Activated naive CD4-positive, alpha-beta T cell treated with Interleukin-2 at 50 U/mL for 16 hours (primary cell): ENCODE results near the gene MAD1L1.
A peak's percentile ranks its signal among the peaks of the same experiment; 100 is the strongest.

Source experiments
- DNase-seq: peaks from one replicate; pipeline ENCODE4 v3.0.0-alpha.2; 2020

MAD1L1 gene

DNA sequence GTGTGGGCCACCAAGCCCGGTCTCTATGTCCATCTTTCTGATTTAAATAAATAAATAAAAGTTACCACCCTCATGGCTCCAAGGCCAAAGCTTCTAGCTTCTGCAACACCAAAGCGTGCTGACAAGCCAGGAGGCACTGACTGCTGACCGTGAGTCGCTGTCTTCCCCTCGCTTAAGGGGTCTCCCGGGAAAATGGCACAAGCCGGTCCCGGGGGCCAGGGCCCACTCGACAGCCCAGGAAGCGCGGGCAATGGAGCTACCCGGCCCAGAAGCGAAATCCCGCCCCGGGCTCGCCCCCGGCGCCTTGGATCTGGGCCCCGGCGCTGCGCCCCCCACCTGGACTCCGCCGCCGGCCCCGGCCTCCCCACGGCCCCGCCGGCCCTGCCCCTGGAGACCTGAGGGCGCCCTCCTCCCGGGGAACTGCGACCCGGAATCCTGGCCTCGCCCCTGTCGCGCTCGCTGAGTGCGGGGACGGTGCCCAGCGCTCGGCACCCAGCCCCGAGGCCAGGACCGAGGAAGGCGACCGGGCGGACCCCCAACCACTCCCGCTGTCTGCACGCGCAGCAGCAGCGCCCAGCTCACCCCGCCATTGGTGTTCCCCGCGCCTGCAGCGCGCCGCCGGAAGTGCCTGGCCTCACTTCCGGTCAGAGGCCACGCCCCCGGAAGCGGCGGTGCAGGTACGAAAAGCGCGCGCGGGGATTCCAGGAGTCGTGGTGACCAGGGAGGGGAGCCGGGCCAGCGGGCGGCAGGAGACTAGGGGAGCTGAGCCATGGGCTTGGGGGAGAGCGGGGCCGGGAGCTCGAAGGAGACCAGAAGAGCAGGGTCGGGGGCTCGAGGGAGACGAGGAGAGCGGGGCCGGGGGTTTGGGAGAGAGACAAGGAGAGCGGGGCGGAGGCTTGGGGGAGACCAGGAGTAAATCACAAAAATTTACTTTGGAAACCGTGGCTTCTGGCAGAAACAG, 9.1 kb upstream of the MAD1L1 start, which contains the start of the genes MRM2 and NUDT1:
MRM2 (minus strand) TSS at position 626 of the 961 bp plus-strand sequence; CDS start at position 590, 36 bp downstream.
NUDT1 (plus strand) TSS at position 647 of the 961 bp plus-strand sequence. CDS start 2,349 bp downstream, outside the sequence.
- peak; percentile 75 for DNase-seq

DNA sequence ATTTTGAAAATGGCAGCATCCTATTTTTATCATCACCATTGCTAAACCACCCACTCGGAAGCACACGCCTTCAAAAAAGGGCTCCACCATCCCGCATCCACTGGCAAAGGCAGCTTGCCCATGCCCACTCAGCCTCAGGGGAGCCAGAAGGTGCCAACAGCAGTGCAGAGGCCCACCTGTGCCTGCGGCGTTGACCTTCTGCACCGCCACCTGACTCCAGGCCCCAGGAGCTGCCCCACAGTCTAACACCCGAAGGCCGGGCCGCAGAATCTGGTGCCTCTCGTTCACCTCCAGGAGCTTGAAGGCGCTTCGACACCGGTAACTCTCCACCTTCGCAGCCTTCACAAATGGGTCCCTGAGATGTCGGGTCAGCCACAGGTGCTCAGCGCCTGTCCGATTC, 6.5 kb upstream of the MAD1L1 start:
- DNase-seq: no peak

DNA sequence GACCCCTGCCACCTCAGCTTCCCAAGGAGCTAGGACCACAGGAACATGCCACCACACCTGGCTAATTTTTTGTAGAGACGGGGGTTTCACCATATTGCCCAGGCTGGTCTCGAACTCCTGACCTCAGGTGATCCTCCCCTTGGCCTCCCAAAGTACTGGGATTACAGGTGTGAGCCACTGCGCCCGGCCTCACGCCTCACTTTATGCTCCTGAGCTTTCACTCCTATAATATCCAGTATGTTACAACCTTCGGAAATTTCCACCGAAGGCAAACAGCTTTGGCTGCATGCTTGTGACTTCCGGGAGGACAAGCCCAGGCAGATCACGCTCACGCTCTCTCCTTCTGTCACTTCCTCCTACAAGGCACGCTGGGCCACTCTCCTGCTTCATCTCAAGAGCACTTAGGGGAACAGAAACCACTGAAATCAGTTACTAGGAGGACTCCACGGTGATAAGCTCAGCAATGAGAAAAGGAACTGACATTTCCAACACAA, 4.4 kb upstream of the MAD1L1 start:
- DNase-seq: no peak

DNA sequence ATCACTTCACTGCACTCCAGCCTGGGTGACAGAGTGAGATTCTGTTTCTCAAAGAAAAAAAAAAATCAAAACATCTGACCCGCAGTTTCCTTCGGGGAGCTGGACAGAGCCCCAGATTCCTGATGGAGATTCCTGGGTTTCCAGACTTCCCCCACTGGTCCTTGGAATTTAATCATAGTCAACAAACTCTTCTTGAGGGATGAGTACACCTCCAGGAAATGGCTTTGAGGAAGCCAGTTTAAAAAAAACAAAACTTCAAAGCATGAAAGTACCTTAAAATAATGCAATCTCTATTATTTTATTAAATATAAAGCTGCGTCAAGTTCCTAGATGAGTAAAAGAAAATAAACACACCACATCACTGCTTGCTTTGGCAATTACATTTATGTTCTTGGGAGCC, 1.2 kb upstream of the MAD1L1 start:
- DNase-seq: no peak

DNA sequence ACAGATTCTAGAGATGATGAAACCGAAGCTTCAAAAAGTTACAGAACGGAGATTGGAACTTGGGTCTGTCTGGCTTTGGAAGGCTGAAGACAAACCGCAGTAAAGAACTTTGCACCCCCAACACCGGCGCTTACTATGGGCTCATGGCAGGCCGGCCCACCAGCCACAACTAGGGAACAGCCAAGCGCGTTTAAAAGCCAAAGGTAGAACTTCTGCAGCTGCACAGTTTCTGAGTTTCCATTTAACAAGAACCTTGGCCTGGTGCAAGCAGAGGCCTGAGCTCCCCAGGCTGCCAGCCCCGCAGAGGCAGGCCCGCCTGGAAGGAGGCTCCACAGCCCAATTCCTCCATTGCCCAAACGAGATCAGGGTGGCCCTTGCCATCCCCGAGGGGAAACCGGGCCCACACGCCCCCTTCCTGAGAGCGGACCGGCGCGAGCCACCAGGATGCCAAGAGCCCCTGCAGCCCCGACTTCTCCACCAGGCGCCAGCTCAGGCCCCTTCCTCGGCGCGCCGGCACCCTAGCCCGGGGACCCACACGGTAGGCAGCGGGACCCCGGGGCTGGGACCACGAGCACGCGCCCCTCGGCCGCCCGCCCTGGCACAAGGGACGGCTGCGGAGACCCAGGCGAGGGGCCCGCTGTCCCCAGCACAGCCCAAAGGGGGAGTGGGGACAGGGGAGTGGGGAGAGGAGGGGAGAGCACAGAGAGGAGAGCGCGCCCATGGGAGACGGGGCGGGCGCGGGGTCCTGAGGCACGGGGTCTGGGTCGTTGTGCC, 566 bp downstream of the MAD1L1 start:
- peak; percentile 26 for DNase-seq

DNA sequence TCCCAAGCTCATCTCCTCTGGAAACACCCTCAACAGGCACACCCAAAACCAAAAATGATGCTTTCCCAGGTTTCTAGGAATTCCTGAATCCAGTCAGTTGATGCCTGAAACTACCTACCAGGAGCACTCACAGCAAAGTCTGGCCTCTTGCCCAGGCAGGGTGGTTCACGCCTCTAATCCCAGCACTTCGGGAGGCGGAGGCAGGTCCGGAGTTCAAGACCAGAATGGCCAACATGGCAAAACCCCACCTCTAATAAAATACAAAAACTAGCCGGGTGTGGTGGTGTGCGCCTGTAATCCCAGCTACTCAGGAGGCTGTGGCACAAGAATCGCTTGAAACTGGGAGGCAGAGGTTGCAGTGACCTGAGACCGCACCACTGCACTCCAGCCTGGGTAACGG, 1.9 kb downstream of the MAD1L1 start:
- no peak for DNase-seq

DNA sequence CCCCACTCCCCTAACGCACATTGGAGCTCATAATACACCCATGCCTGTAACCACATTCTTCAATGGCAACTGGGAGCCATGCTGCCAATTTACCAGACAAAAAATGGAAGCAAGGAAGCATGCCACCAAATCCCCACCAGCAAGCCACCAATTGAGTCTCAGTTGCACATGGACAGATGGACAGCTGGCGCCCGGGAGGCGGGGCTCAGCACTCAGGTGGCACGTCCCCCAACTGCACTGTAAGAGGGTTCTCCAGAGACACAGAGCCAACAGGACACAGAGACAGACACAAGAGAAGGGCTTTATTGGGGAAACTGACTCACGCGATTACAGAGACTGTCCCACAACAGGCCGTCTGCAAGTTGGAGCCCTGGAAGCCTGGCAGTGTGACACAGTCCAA, 2.5 kb downstream of the MAD1L1 start:
- no peak for DNase-seq

DNA sequence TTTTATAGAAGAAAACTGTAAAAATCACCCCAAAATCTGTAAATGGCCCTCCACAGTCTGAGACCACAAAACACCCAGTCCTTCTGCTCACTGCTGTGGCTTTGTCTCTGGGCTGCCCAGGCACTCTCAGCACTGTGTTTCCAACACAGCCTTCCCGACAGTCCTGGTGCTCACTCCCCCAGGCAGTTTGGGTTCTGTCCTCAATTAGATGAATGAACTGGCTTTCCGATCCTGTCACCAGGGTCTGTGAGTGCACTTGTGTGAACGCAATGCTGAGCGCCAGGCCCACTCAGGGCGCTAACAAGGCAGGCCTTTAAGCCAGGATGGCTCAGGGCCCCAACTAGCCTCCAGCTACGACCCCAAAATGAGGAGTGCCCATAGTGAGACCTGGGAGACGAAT, 3.3 kb downstream of the MAD1L1 start:
- DNase-seq: no peak

DNA sequence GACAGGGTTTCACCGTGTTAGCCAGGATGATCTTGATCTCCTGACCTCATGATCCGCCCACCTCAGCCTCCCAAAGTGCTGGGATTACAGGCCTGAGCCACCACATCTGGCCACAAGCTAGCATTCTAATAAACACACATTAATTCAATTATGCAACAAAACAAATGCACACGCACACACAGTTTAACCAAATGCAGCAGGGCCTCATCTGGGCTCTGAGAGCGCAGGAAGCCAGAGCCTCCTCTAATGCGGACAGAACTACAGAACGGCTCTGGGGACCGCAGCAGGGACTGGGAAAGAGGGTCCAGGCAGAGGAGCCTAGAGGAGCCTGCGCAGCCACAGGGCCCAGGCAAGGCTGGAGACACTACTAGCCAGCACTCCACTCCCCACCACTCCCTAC, 3.8 kb downstream of the MAD1L1 start:
- DNase-seq: no peak

DNA sequence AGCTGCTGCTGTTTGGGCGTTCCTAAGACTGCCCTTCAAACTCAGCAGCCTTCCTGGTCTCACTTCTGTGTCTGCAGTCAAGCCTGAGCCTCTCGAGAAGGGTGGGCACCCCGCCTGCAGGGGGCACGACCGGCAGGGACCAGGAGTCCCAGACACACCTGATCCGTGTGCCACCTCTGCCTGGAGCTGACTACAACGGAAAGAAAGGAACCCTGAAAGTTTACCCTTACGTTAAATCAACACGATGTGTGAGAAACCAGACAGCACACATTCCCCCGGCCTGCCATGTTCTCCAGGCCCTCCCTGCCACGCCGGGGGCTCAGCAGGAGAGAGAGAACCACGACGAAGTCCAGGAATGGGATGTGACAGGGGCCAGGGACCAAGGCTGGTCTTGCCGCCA, 5.0 kb downstream of the MAD1L1 start:
- no peak for DNase-seq

DNA sequence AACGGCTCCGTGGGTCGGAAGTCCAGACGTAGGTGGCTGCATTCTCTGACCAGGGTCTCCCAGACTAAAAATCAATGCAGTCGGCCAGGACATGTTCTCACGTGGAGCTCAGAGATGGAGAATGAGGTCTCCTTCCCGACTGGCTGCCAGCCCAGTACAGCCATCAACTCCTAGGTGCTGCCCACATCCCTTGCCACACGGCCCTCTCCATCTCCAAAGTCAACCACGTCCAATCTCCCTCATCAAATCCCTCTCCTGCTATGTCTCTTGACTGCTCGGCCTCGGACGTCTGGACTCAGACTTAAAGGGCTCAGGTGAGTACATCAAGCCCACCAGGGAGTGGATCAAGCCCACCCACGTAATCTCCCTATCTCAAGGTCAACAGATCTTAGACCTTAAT, 6.9 kb downstream of the MAD1L1 start:
- no peak for DNase-seq

DNA sequence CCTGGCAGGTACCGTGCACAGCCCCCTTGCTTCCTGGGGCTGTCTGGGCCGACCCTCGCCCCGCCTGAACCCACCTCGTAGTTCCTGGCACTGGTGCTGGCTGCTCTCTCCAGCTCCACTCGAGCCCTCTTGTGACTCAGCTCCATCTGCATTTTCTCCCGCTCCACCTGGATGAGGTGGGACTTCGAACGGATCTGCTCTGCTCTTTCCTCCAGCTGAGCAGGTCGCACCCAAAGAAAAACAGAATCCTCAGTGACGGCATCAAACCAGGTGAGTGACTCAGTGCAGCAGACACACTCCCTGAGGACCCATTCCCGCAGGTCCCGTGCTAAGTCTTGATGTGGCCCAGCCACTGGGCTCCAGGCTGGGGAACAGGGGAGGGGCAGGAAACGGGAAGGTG, 7.4 kb downstream of the MAD1L1 start:
- DNase-seq: no peak

DNA sequence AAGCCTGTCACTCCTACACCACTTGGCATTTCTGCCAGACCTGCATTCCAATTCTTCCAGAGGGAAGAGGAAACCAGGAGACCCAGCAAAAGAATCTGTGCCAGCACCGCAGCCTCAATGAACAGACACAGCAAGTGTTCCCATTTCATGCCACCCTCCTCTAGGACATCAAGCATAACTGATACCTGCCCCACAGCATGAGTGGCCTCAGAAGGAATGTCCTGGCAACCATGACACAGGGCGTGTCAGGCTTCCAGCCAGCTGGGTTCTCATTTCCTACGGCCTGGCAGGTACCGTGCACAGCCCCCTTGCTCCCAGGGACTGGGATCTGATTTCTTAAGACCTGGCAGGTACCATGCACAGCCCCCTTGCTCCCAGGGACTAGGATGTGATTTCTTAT, 7.8 kb downstream of the MAD1L1 start:
- DNase-seq: no peak

DNA sequence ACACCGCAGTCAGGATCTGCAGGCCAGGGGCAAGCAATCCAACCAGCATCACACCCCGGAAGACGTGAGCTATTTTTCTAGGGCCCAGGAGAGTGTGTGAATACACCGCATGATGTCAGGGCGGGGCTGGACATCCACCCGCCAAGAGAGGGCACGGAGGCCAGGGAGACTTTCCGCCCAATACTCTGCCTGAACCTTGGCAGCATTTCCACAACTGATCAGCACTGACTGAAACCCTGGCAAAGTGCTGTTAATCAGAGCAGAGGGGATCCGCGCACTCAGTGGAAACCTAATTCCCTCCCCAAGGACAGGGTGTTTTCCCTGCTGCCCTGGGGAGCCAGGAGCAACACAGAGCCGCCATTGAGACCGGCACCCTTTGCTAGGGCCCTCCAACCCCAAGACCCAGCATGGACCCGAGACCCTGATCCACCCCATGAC, 8.2 kb downstream of the MAD1L1 start:
- DNase-seq: no peak

DNA sequence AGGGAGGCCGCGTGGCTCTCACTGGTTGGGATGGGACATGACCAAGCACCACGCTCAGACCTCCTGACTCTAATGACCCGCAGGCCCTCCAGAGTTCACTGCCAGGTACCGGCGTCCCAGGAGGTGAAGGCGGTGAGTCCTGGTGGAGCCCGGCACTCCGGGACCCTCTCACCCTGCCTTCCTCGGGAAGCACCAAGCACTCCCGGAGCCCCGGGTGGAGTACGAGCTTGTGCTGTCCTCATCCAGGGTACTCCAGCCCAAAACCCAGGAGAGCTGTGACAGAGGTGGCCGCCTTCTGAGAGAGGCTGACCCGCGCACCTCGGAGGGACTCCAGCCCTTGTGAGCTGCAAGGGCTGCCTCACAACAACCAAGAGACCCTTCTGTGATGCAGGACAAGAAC, 9.4 kb downstream of the MAD1L1 start:
- DNase-seq: no peak

DNA sequence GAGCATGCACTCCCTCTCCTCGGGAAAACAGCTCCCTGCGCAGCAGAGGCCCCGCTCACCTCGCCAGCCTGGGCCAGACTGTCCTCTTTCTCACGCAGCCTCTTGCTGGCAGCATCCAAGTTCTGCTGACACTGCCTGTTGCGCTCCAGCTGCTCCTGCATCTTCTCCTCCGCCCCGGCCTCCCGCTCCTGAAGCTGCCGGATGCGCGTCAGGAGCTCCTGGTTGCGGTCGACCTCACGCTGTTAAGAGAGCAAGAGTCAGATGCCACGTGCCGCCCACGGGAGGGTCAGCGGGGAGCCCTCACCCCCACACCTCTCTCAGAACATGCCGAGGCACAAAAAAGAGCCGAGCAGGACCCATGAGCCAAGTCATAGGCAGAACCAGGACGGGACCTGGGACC, 10.2 kb downstream of the MAD1L1 start:
- DNase-seq: no peak

DNA sequence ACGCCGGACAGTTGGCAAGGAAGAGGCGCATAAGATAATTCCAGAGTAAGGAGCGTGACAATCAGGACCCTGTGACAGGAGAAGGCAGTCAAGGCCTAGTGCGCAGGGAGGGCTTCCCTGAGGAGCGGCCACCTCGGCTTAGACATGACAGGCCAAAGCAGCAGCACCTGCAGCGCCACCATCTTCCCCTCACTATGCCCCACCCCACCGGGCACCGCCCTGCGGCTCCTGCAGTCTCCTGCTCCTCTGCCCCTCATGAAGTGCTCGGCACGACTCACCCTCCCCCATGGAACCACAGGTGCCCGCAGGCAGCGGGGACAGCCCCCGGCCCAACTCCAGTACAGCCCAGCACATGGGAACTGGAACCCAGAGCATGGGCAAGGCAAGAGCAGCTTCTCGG, 11.8 kb downstream of the MAD1L1 start:
- DNase-seq: no peak

DNA sequence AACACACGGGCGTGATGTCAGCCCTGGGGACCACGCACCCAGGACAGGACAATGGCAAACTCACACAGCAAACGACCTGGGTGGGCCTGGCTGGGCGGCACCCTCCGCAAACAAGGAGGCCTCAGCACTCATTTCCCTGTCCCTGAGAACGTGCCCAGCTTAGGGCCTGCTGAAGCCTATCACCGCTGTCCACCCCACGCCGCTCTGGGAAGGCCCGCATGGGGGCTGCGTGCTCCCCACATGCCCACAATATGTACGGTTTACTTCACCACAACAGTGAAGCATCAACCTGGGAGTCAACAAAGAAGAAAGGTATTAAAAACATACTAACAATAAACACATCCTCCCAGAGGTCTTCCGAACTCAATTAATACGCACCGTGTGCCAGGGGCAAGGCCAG, 12.2 kb downstream of the MAD1L1 start:
- no peak for DNase-seq

DNA sequence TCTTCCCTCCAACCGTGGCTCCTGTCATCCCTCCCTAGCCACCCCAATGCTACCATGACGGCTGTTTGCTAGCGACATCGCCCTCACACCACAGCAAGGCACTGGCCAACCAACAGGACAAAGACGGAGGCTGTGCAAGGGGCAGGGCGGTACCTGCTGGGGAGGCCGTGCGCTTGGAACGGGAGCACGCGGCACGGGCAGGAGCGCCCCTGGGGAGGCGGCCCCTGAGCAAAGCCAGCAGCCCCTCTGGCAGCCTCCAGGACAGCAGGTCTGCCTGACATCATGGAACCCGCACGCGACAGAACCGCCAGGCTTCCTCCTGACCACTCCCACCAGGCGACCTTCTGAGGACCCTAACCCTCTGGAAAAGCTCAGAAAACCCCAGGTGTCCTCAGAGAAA, 12.7 kb downstream of the MAD1L1 start:
- DNase-seq: no peak

DNA sequence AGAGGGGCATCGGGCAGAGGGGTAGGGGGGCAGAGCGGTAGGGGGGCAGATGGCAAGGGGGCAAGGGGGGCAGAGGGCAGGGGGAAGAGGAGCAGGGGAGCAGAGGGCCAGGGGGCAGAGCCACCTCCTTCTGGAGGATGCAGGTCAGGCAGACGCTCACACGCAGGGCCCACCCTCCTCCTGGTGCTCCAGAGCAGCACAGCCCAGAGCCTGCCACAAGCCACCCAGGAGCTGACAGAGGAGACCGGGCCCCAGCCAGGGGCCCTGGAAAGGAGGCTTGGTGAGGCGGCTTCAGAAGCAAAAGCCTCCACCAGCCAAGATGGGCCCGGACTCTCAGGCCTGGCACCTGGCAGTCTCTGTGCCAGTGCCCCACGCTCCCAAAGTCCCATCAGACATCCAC, 13.1 kb downstream of the MAD1L1 start:
- DNase-seq: no peak

DNA sequence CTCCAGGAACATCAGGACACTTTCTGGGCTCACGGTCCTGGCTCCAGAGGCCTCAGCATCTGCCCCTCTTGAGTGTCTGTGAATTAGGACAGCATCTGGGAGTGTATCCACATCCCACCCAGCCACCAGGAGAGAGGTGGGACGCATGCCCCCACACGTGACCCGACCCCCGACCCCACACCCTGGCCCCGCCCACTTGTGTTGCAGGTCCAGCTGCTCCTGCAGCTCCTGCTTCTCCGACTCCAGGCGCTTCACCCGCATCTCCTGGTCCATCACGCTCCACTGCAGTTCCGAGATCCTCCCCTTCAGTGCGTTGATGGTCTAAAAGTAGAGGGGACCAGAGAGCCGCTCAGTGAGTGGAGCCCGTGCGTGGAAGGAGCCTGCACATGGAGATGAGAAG, 13.6 kb downstream of the MAD1L1 start:
- no peak for DNase-seq

DNA sequence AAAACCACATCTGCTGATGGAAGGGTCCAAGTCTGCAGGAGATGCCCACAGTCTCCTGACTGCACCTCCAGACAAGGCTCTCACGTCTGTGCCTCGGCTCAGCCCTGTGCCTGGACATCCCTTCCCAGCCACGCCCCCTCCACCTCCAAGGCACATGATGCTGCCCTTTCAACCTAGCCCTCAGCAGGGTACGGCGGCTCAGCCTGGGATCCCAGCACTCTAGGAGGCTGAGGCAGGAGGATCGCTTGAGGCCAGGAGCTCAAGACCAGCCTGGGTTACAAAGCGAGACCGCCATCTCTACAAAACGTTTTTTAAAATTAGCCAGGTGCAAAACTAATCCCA, 14.3 kb downstream of the MAD1L1 start:
- no peak for DNase-seq

DNA sequence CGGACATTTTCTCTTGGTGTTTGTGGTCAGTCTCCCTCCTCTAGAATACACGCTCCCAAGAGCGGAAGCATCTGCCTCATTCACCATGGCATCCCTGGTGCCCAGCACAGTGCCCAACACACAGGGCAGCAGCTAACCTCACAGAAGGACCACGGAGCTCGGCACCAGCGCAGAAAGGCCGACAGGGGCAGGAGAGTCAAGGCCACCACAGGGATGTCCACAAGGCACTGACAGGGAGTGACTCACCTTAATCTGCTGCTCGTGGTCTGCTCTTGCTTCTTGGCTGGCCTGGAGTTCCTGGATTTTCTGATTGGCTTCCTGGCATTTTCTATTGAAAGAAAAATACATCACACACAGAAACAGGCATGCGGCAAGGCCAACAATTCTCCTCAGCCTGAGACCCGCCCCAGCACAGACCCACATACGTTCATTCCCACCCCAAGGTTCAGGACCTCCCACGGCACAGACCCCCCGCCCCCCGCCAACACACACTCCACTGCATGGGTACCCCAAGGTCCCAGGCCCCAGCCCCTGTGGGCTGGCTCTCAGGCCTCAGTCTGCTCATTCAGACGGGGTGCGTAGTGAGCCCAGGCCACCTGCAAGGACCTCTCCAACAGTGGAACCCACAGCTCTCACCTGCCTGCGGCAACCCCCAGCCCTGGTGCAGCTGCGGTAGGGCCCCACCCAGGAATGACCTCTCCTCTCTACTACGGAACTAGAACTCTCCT, 14.9 kb downstream of the MAD1L1 start:
- DNase-seq: no peak
